ENCODE measurements around the gene GPR68. TPM values are rescaled to one million over a fixed set of nuclear protein-coding genes. Genes with fewer than 3 reads are reported as not detected.

GPR68 gene
- total RNA-seq, 1 donor from 2014 or later = 0.11 TPM

GRCh38 chr14:91218014-91218413 lies 26.5 kb downstream of the GPR68 start:
- no peak overlapping the region for H3K27ac Mint-ChIP-seq (ENCODE audit: unreplicated experiment)
- H3K36me3 Mint-ChIP-seq (ENCODE audit: unreplicated experiment) = peaks cover 16% of the 10 kb centered on the region
- DNase-seq (ENCODE audit: extremely low spot score, unreplicated experiment) = no peak
- no peaks in the 10 kb centered on the region for H3K27me3 Mint-ChIP-seq (ENCODE audit: unreplicated experiment)
- TF ChIP-seq CTCF (IDR thresholded peaks at IDR 0.05) = no peak
- peaks cover 2% of the 10 kb centered on the region for H3K4me1 Mint-ChIP-seq (ENCODE audit: unreplicated experiment)
- no peaks in the 10 kb centered on the region for H3K9me3 Mint-ChIP-seq (ENCODE audit: unreplicated experiment)
- no peak overlapping the region for H3K4me3 Mint-ChIP-seq (ENCODE audit: unreplicated experiment)

GRCh38 chr14:91216731-91217226 lies 27.7 kb downstream of the GPR68 start:
- Mint-ChIP-seq H3K9me3 (ENCODE audit: unreplicated experiment) (no peaks in the 10 kb centered on the region), H3K4me1 (ENCODE audit: unreplicated experiment) (no peaks in the 10 kb centered on the region), H3K27ac (ENCODE audit: unreplicated experiment) (no peak overlapping the region), H3K27me3 (ENCODE audit: unreplicated experiment) (no peaks in the 10 kb centered on the region), H3K4me3 (ENCODE audit: unreplicated experiment) (no peak overlapping the region), H3K36me3 (ENCODE audit: unreplicated experiment) (peaks cover 16% of the 10 kb centered on the region)
- TF ChIP-seq CTCF (IDR thresholded peaks at IDR 0.05) = no peak
- no peak for DNase-seq (ENCODE audit: extremely low spot score, unreplicated experiment)

- no peak overlapping the region for H3K27ac Mint-ChIP-seq (ENCODE audit: unreplicated experiment)
- H3K27me3 Mint-ChIP-seq (ENCODE audit: unreplicated experiment) = no peaks in the 10 kb centered on the region
These were observed 29.1 kb downstream of the GPR68 start for GRCh38 chr14:91215381-91215780.

GRCh38 chr14:91214306-91214705 lies 30.2 kb downstream of the GPR68 start:
- no peak overlapping the region for H3K27ac Mint-ChIP-seq (ENCODE audit: unreplicated experiment)
- TF ChIP-seq CTCF (IDR thresholded peaks at IDR 0.05) = no peak
- H3K36me3 Mint-ChIP-seq (ENCODE audit: unreplicated experiment) = peaks cover 27% of the 10 kb centered on the region
- DNase-seq (ENCODE audit: extremely low spot score, unreplicated experiment) = no peak
- H3K9me3 Mint-ChIP-seq (ENCODE audit: unreplicated experiment) = no peaks in the 10 kb centered on the region
- no peak overlapping the region for H3K4me3 Mint-ChIP-seq (ENCODE audit: unreplicated experiment)
- H3K4me1 Mint-ChIP-seq (ENCODE audit: unreplicated experiment) = no peaks in the 10 kb centered on the region
- no peaks in the 10 kb centered on the region for H3K27me3 Mint-ChIP-seq (ENCODE audit: unreplicated experiment)

More at GRCh38 chr14:91215381-91215780, 29.1 kb downstream of the GPR68 start:
- no peak for TF ChIP-seq CTCF (IDR thresholded peaks at IDR 0.05)
- Mint-ChIP-seq H3K4me3 (ENCODE audit: unreplicated experiment) (no peak overlapping the region), H3K36me3 (ENCODE audit: unreplicated experiment) (peaks cover 23% of the 10 kb centered on the region), H3K9me3 (ENCODE audit: unreplicated experiment) (no peaks in the 10 kb centered on the region), H3K4me1 (ENCODE audit: unreplicated experiment) (no peaks in the 10 kb centered on the region)
- DNase-seq (ENCODE audit: extremely low spot score, unreplicated experiment) = no peak

GRCh38 chr14:91211017-91211416 lies 33.5 kb downstream of the GPR68 start:
- Mint-ChIP-seq H3K9me3 (ENCODE audit: unreplicated experiment) (no peaks in the 10 kb centered on the region), H3K4me1 (ENCODE audit: unreplicated experiment) (no peaks in the 10 kb centered on the region), H3K27me3 (ENCODE audit: unreplicated experiment) (no peaks in the 10 kb centered on the region), H3K27ac (ENCODE audit: unreplicated experiment) (no peak overlapping the region), H3K4me3 (ENCODE audit: unreplicated experiment) (no peak overlapping the region), H3K36me3 (ENCODE audit: unreplicated experiment) (peaks cover 19% of the 10 kb centered on the region)
- no peak for DNase-seq (ENCODE audit: extremely low spot score, unreplicated experiment)
- no peak for TF ChIP-seq CTCF (IDR thresholded peaks at IDR 0.05)
